ENCODE data around the gene GNPTG. TPM values are rescaled to one million over a fixed set of nuclear protein-coding genes. Genes with fewer than 3 reads are reported as not detected.

GNPTG gene
- total and polyA plus RNA-seq, 9 of the 15 experiments (the other 6 are each of a cell fraction or from before 2014, with no cell fraction given), result 0.69 to 33.3 (median 13.6) TPM

- peak in 1 of 3 experiments; percentile 30; a peak in 1 of 6 replicates for TF ChIP-seq ZBTB11 (CRISPR knock-in tag; IDR thresholded peaks at IDR 0.05)
- TF ChIP-seq FIP1L1 (IDR thresholded peaks at IDR 0.05; ENCODE audit: low read depth, low read length, poor library complexity, severe bottlenecking), result no peak
- peak; percentile 62 for TF ChIP-seq PKNOX1 (IDR thresholded peaks at IDR 0.05)
- TF ChIP-seq MLX (CRISPR knock-in tag; conservative IDR thresholded peaks at IDR 0.05), result no peak
- TF ChIP-seq ZNF217 (CRISPR knock-in tag; IDR thresholded peaks at IDR 0.05), result no peak
- TF ChIP-seq NCOA1 (IDR thresholded peaks at IDR 0.05; ENCODE audit: low read depth), result no peak
- no peak for TF ChIP-seq SMARCA5 (IDR thresholded peaks at IDR 0.05)
- no peak for TF ChIP-seq USF2 (CRISPR knock-in tag; IDR thresholded peaks at IDR 0.05)
- no peak for TF ChIP-seq TFAM (CRISPR knock-in tag; conservative IDR thresholded peaks at IDR 0.05)
- no peak for TF ChIP-seq PTBP1 (IDR thresholded peaks at IDR 0.05; ENCODE audit: low read depth, low read length)
- no peak for TF ChIP-seq GATA2 (CRISPR knock-in tag; IDR thresholded peaks at IDR 0.05)
- TF ChIP-seq XRCC5 (IDR thresholded peaks at IDR 0.05; ENCODE audit: low read depth, low read length), result no peak
- no peak for TF ChIP-seq ZNF445 (CRISPR knock-in tag; IDR thresholded peaks at IDR 0.05; ENCODE audit: low read depth)
Observed at GRCh38 chr16:1331712-1332617, 19.8 kb upstream of the GNPTG start (continued).
